GM21447 (cell line): ENCODE measurements around the gene SIGMAR1.

Experiments
- ATAC-seq: cut with Tn5 transposase; IDR thresholded peaks from one replicate; pipeline ENCODE4 v1.9.1; 2021; ENCODE audit not compliant: unreplicated experiment

The SIGMAR1 gene

GRCh38 chr9:34637356-34638137 lies at the start of gene SIGMAR1:
TSS of gene SIGMAR1 (minus strand) at chr9:34637787. CDS start at chr9:34637697, 90 bp downstream.
- ATAC-seq, result peak; percentile 85

- no peak for ATAC-seq
Measured at GRCh38 chr9:34686732-34687131, 49.1 kb upstream of the SIGMAR1 start.

- no peak for ATAC-seq
Measured at GRCh38 chr9:34686231-34686630, 48.6 kb upstream of the SIGMAR1 start.

GRCh38 chr9:34685591-34685990 lies 48.0 kb upstream of the SIGMAR1 start:
- ATAC-seq, result no peak

GRCh38 chr9:34684816-34685215 lies 47.2 kb upstream of the SIGMAR1 start:
- no peak for ATAC-seq

- no peak for ATAC-seq
Measured at GRCh38 chr9:34684145-34684544, 46.6 kb upstream of the SIGMAR1 start.

- ATAC-seq, result no peak
Measured at GRCh38 chr9:34675869-34676268, 38.3 kb upstream of the SIGMAR1 start.

GRCh38 chr9:34675048-34675714 lies 37.6 kb upstream of the SIGMAR1 start:
- no peak for ATAC-seq

- no peak for ATAC-seq
Measured at GRCh38 chr9:34674440-34674839, 36.9 kb upstream of the SIGMAR1 start.

- ATAC-seq, result no peak
Measured at GRCh38 chr9:34671307-34671706, 33.7 kb upstream of the SIGMAR1 start.

- no peak for ATAC-seq
Measured at GRCh38 chr9:34669809-34670562, 32.4 kb upstream of the SIGMAR1 start.

GRCh38 chr9:34665381-34666250 lies 28.0 kb upstream of the SIGMAR1 start:
- ATAC-seq, result peak; percentile 68

GRCh38 chr9:34665067-34665380 lies 27.4 kb upstream of the SIGMAR1 start:
- peak; percentile 14 for ATAC-seq

GRCh38 chr9:34664281-34665066 lies 26.9 kb upstream of the SIGMAR1 start:
- peak; percentile 56 for ATAC-seq

GRCh38 chr9:34663303-34663605 lies 25.7 kb upstream of the SIGMAR1 start:
- ATAC-seq, result no peak

- ATAC-seq, result no peak
Measured at GRCh38 chr9:34662526-34663302, 25.1 kb upstream of the SIGMAR1 start, which contains the start of gene CCL27. TSS of gene CCL27 (minus strand) at chr9:34662657. CDS start at chr9:34662633, 24 bp downstream.

- ATAC-seq, result no peak
Measured at GRCh38 chr9:34659592-34660253, 22.1 kb upstream of the SIGMAR1 start.

GRCh38 chr9:34658461-34658860 lies 20.9 kb upstream of the SIGMAR1 start:
- no peak for ATAC-seq

GRCh38 chr9:34656992-34657391 lies 19.4 kb upstream of the SIGMAR1 start:
- no peak for ATAC-seq
